ENCODE data around the gene CHD2.

CHD2 gene

GRCh38 chr15:92885224-92886041 lies 14.7 kb upstream of the CHD2 start:
- DNase-seq: no peak

GRCh38 chr15:92886042-92886537 lies 14.0 kb upstream of the CHD2 start:
- DNase-seq: no peak

- DNase-seq: no peak
Observed at GRCh38 chr15:92886815-92887214, 13.3 kb upstream of the CHD2 start.

- DNase-seq: no peak
Observed at GRCh38 chr15:92887869-92888268, 12.3 kb upstream of the CHD2 start.

- no peak for DNase-seq
Observed at GRCh38 chr15:92889390-92890107, 10.6 kb upstream of the CHD2 start.

- no peak for DNase-seq
Observed at GRCh38 chr15:92891533-92892200, 8.5 kb upstream of the CHD2 start.

GRCh38 chr15:92892201-92892555 lies 7.9 kb upstream of the CHD2 start:
- no peak for DNase-seq

GRCh38 chr15:92893200-92893599 lies 6.9 kb upstream of the CHD2 start:
- DNase-seq: no peak

GRCh38 chr15:92896561-92896960 lies 3.6 kb upstream of the CHD2 start:
- DNase-seq: no peak

- DNase-seq: no peak
Observed at GRCh38 chr15:92897620-92898019, 2.5 kb upstream of the CHD2 start.

GRCh38 chr15:92898988-92899582 lies 1.0 kb upstream of the CHD2 start:
- no peak for DNase-seq

GRCh38 chr15:92899601-92899947 lies 550 bp upstream of the CHD2 start:
- DNase-seq: no peak

GRCh38 chr15:92900731-92901071 lies 577 bp downstream of the CHD2 start:
- DNase-seq: no peak

- DNase-seq: no peak
Observed at GRCh38 chr15:92901072-92901761, 1.1 kb downstream of the CHD2 start.

- no peak for DNase-seq
Observed at GRCh38 chr15:92901995-92902394, 1.9 kb downstream of the CHD2 start.

GRCh38 chr15:92902737-92903593 lies 2.8 kb downstream of the CHD2 start:
- DNase-seq: no peak

- no peak for DNase-seq
Observed at GRCh38 chr15:92903631-92903965, 3.5 kb downstream of the CHD2 start.

GRCh38 chr15:92903966-92904721 lies 4.0 kb downstream of the CHD2 start:
- peak; percentile 91 for DNase-seq

- no peak for DNase-seq
Observed at GRCh38 chr15:92904722-92905571, 4.8 kb downstream of the CHD2 start.

GRCh38 chr15:92906020-92906419 lies 5.9 kb downstream of the CHD2 start:
- no peak for DNase-seq

Data from NCI-H1092 (cell line).